ENCODE results near the gene PITX3. TPM values are rescaled to one million over a fixed set of nuclear protein-coding genes. Genes with fewer than 3 reads are reported as not detected.

Gene PITX3
- total and polyA plus RNA-seq, 2 donors (not counting 3 experiments of a cell fraction or from before 2014, with no cell fraction given): not detected

DNA sequence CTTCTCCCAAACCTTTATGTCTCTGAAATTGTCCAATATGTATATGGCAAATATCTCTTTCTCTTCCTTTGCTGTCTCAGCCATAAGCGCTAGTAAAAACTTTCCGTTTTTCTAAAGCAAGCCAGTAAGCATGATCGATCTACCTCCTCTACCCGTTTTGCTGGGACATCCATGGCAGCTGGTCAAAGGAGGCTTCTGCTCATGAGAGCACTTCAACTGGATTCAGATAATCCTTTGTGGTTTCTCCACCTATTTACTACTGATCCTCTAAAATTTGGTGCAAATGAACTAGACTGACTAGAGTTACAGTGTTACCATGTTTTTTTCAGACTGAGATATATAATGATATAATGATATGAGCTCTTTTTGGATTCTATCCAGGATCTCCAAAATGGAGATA, 46.7 kb upstream of the PITX3 start:
- H3K4me2 ChIP-seq (ENCODE audit: insufficient read depth, low read length): no peak overlapping the region
- no peak for FAIRE-seq
- ChIA-PET CTCF (interaction anchor here (1.2 kb wide), 1 partner anchor 64 kb away, joined by 3 read pairs; no protein-coding TSS in a partner anchor), POLR2A (no interaction called here)
- no peaks in the 10 kb centered on the region for H3K9me3 ChIP-seq (replicated peaks; ENCODE audit: control insufficient read depth, insufficient read depth, low read length)
- no peaks in the 10 kb centered on the region for H3K36me3 ChIP-seq (ENCODE audit: control insufficient read depth in 2 of 2, extremely low read depth in 1 of 2, insufficient read depth in 2 of 2, low read length in 2 of 2)
- H3K9ac ChIP-seq (replicated peaks; ENCODE audit: extremely low read depth, insufficient read depth, low read length): no peak overlapping the region
- H3K4me1 ChIP-seq (ENCODE audit: control insufficient read depth, extremely low read depth, insufficient read depth, low read length): peaks cover 2% of the 10 kb centered on the region
- no peak overlapping the region for H3K4me3 ChIP-seq (replicated peaks in 1 of 3; ENCODE audit: insufficient read depth in 1 of 3, low read depth in 1 of 3, low read length in 3 of 3)
- dilution Hi-C loops (cut with MboI; ENCODE audit: extremely low pct_ligation_motif_present, low sequenced_read_pairs) (no loop called here), intact Hi-C loops (cut with micrococcal nuclease) (no loop called here)
- no peak for TF ChIP-seq MYC (IDR thresholded peaks at IDR 0.05; ENCODE audit: low read depth, low read length)
- TF ChIP-seq, protein P1, sequence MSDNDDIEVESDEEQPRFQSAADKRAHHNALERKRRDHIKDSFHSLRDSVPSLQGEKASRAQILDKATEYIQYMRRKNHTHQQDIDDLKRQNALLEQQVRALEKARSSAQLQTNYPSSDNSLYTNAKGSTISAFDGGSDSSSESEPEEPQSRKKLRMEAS (IDR thresholded peaks at IDR 0.05; ENCODE audit: insufficient read depth, insufficient read length): no peak
- TF ChIP-seq POLR2A (IDR thresholded peaks at IDR 0.05; ENCODE audit: low read depth, low read length): no peak
- TF ChIP-seq, protein P2, sequence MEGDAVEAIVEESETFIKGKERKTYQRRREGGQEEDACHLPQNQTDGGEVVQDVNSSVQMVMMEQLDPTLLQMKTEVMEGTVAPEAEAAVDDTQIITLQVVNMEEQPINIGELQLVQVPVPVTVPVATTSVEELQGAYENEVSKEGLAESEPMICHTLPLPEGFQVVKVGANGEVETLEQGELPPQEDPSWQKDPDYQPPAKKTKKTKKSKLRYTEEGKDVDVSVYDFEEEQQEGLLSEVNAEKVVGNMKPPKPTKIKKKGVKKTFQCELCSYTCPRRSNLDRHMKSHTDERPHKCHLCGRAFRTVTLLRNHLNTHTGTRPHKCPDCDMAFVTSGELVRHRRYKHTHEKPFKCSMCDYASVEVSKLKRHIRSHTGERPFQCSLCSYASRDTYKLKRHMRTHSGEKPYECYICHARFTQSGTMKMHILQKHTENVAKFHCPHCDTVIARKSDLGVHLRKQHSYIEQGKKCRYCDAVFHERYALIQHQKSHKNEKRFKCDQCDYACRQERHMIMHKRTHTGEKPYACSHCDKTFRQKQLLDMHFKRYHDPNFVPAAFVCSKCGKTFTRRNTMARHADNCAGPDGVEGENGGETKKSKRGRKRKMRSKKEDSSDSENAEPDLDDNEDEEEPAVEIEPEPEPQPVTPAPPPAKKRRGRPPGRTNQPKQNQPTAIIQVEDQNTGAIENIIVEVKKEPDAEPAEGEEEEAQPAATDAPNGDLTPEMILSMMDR (IDR thresholded peaks at IDR 0.05; ENCODE audit: extremely low read depth in 1 of 2, insufficient read depth in 1 of 2, low read depth in 1 of 2, low read length in 2 of 2): no peak
- TF ChIP-seq EZH2 (IDR thresholded peaks at IDR 0.05; ENCODE audit: borderline replicate concordance, low read depth, low read length, severe bottlenecking): no peak
- no peak for TF ChIP-seq GATA2 (IDR thresholded peaks at IDR 0.05; ENCODE audit: insufficient read depth, insufficient read length, low read depth, low read length)
- no peak for TF ChIP-seq FOS (IDR thresholded peaks at IDR 0.05; ENCODE audit: borderline replicate concordance, insufficient read depth, low read length)
- TF ChIP-seq JUN (IDR thresholded peaks at IDR 0.05; ENCODE audit: borderline replicate concordance, insufficient read depth, insufficient read length, low read depth): no peak
- no peak for TF ChIP-seq POLR2AphosphoS5 (IDR thresholded peaks at IDR 0.05; ENCODE audit: insufficient read depth, low read depth, low read length)
- H3K27ac ChIP-seq (ENCODE audit: insufficient read depth, low read depth, low read length): no peak overlapping the region
- H4K20me1 ChIP-seq (replicated peaks; ENCODE audit: control insufficient read depth, extremely low read depth, insufficient read depth, low read length): peaks cover 7% of the 10 kb centered on the region
- H3K9me1 ChIP-seq (replicated peaks; ENCODE audit: control insufficient read depth, extremely low read depth, insufficient read depth, low read length): no peaks in the 10 kb centered on the region
- no peak for DNase-seq (ENCODE audit: low read depth, low spot score)
- H3K27me3 ChIP-seq (ENCODE audit: control insufficient read depth in 2 of 2, insufficient read depth in 2 of 2, low read length in 2 of 2): no peaks in the 10 kb centered on the region
- H2AFZ ChIP-seq (ENCODE audit: low read depth, low read length): no peak overlapping the region
- BruUV-seq (replicated peaks): no TSS peak
- peaks cover 46% of the 10 kb centered on the region for H3K79me2 ChIP-seq (ENCODE audit: control insufficient read depth, insufficient read depth, low read length)
